HepG2 (cell line): ENCODE measurements around the gene TM9SF3. TPM values are rescaled to one million over a fixed set of nuclear protein-coding genes. Genes with fewer than 3 reads are reported as not detected.

Experiments
- CAMTA2 ChIP-seq: sonication (generic); formaldehyde crosslinking; IDR thresholded peaks from 2 replicates; pipeline ENCODE4 v1.4.0; 2020; ENCODE audit warnings: mild to moderate bottlenecking, missing genetic modification reagents, borderline replicate concordance
- ERF ChIP-seq: IDR thresholded peaks from 2 replicates; pipeline ENCODE4 v1.6.1; 2018; ENCODE audit warnings: missing biosample characterization, missing genetic modification reagents
- NCOR1 ChIP-seq: fragments of 200-600 bp; sonication (generic); IDR thresholded peaks from 2 replicates; pipeline ENCODE4 v1.7.0; 2017; ENCODE audit warnings: antibody characterized with exemption, low read length, borderline replicate concordance
- RARA ChIP-seq: IDR thresholded peaks from 2 replicates; pipeline ENCODE4 v1.6.1; 2016; ENCODE audit warnings: missing genetic modification reagents, missing compliant biosample characterization
- SAP130 ChIP-seq: IDR thresholded peaks from 2 replicates; pipeline ENCODE4 v1.6.1; 2016; ENCODE audit warnings: low read depth
- SMYD3 ChIP-seq: sonication (generic); formaldehyde crosslinking; IDR thresholded peaks from 2 replicates; pipeline ENCODE4 v1.8.1; 2023; ENCODE audit warnings: mild to moderate bottlenecking, missing genetic modification reagents
- STAT6 ChIP-seq: sonication (generic); formaldehyde crosslinking; IDR thresholded peaks from 2 replicates; pipeline ENCODE4 v1.4.0; 2020; ENCODE audit warnings: missing genetic modification reagents, mild to moderate bottlenecking, borderline replicate concordance
- TERF1 ChIP-seq: sonication (generic); formaldehyde crosslinking; IDR thresholded peaks from 2 replicates; pipeline ENCODE4 v1.8.0; 2022; ENCODE audit warnings: mild to moderate bottlenecking, missing genetic modification reagents, moderate library complexity
- ZBTB38 ChIP-seq: sonication (generic); formaldehyde crosslinking; IDR thresholded peaks from 2 replicates; pipeline ENCODE4 v1.5.1; 2020; ENCODE audit warnings: mild to moderate bottlenecking, missing genetic modification reagents
- ZNF264 ChIP-seq: sonication (generic); formaldehyde crosslinking; IDR thresholded peaks from 2 replicates; pipeline ENCODE4 v1.4.0; 2020; ENCODE audit warnings: missing genetic modification reagents
- ZNF468 ChIP-seq: sonication (generic); formaldehyde crosslinking; IDR thresholded peaks from 2 replicates; pipeline ENCODE4 v1.8.0; 2022; ENCODE audit warnings: mild to moderate bottlenecking, moderate library complexity, missing genetic modification reagents
- ZNF577 ChIP-seq: sonication (generic); formaldehyde crosslinking; IDR thresholded peaks from 2 replicates; pipeline ENCODE4 v1.4.0; 2020; ENCODE audit warnings: mild to moderate bottlenecking, low read depth, missing genetic modification reagents, borderline replicate concordance
- ZNF609 ChIP-seq: sonication (generic); formaldehyde crosslinking; IDR thresholded peaks from 2 replicates; pipeline ENCODE4 v1.4.0; 2020; ENCODE audit warnings: mild to moderate bottlenecking, missing genetic modification reagents, borderline replicate concordance
- polyA plus RNA-seq, 8 experiments: library from polyadenylated mRNA; depleted of rRNA in 3 of 8; stranded (reverse) in 7 of 8; unstranded in 1 of 8; fragments of >200 nt; fragmentation: Illumina TruSeq in 4 of 8; extraction: Trizol in 4 of 8; gene quantifications; 2 replicates each; pipeline versions ENCODE4 v1.2.1 to v1.2.3, GENCODE V29; 2011 to 2016; ENCODE audit warnings: low read depth in 4 of 8, missing spikeins in 1 of 8, mixed read lengths in 1 of 8; ENCODE audit not compliant: insufficient read depth in 1 of 8
- total RNA-seq, 5 experiments: library from RNA; depleted of rRNA; stranded (reverse); fragments of >200 nt; fragmentation: Illumina TruSeq; extraction: Trizol; gene quantifications; 2 replicates each; pipeline ENCODE4 v1.2.3, GENCODE V29; 2016; ENCODE audit warnings: low read depth in 1 of 5
- TF ChIP-seq, protein P1 (sequence below): IDR thresholded peaks from 2 replicates; pipeline ENCODE4 v1.6.1; 2016; ENCODE audit warnings: control low read depth

The TM9SF3 gene
- total and polyA plus RNA-seq, 2 of the 13 experiments (the other 11 are each of a cell fraction or from before 2014, with no cell fraction given), result 43.8 to 120 TPM

DNA sequence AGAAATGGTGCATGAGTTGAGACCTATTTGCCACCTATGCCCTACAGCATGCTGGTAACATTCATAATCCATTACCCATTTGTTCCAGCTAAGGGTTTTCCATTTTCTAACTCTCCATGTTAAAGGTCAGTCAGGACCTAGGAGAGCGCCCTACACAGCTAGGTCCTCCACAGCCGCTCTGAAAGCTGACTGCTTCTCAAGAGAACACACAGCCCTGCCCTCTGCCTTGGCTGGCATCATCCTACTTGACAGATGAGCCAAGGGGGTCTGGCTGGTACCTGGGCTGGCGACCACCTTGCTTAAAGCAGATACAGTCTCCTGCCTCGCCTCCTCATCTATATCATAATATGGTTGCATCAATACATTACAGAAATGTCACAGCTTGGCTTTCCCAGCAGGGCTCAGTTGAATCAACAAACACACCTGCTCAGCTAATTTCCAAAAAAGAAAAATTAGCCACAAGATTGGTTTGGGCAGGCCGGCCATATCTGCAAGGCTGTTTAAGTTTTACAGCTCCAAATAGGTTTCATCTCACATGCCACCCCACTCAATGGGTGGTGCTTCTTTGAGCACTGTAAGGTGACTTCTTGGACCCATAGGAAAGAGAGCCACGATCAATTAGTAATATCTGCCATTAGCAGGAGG is 90.4 kb downstream of the TM9SF3 start (continued):
- no peak for TF ChIP-seq ZBTB38 (CRISPR knock-in tag)
- TF ChIP-seq SAP130 (CRISPR knock-in tag), result peak; percentile 29; the same call in 1 of the 2 replicates
- TF ChIP-seq ZNF468 (CRISPR knock-in tag), result no peak
- TF ChIP-seq ZNF577 (CRISPR knock-in tag), result no peak
- TF ChIP-seq ERF, result no peak
- TF ChIP-seq, protein P1, sequence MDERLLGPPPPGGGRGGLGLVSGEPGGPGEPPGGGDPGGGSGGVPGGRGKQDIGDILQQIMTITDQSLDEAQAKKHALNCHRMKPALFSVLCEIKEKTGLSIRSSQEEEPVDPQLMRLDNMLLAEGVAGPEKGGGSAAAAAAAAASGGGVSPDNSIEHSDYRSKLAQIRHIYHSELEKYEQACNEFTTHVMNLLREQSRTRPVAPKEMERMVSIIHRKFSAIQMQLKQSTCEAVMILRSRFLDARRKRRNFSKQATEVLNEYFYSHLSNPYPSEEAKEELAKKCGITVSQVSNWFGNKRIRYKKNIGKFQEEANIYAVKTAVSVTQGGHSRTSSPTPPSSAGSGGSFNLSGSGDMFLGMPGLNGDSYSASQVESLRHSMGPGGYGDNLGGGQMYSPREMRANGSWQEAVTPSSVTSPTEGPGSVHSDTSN, result no peak
- TF ChIP-seq SMYD3 (CRISPR knock-in tag), result no peak
- TF ChIP-seq NCOR1, result no peak
- no peak for TF ChIP-seq TERF1 (CRISPR knock-in tag)
- TF ChIP-seq ZNF609 (CRISPR knock-in tag), result no peak
- no peak for TF ChIP-seq CAMTA2 (CRISPR knock-in tag)
- TF ChIP-seq ZNF264 (CRISPR knock-in tag), result no peak
- no peak for TF ChIP-seq STAT6 (CRISPR knock-in tag)
- TF ChIP-seq RARA (CRISPR knock-in tag), result 0 out of 2 replicates have a peak, but pooled peaks have one; percentile 22
